GM12878 (cell line): Measurements from ENCODE around the gene DEK. TPM values are rescaled to one million over a fixed set of nuclear protein-coding genes. Genes with fewer than 3 reads are reported as not detected.

Source experiments
- ATAC-seq: fragments of 200-7000 bp; cut with Tn5 transposase; 3 replicates; pipeline ENCODE4 v1.9.1; 2020; ENCODE audit warnings: mild to moderate bottlenecking, moderate library complexity
- BruUV-seq: library from RNA; stranded (reverse); fragments of 400-500 nt; replicated peaks from 2 replicates; lab custom pipeline; 2021; lab: Mats Ljungman, UMichigan
- CTCF ChIA-PET: fragments of 300-600 bp; sonication (Branson Sonifier 250); formaldehyde crosslinking; extraction: SDS; loops from one replicate; lab custom pipeline; 2021; ENCODE audit warnings: inconsistent platforms; lab: Yijun Ruan, JAX
- POLR2A ChIA-PET: fragments of 350-600 bp; formaldehyde crosslinking; extraction: SDS; loops from one replicate; lab custom pipeline; 2021; ENCODE audit warnings: inconsistent platforms; lab: Charles Lee
- RAD21 ChIA-PET: fragments of 300-600 bp; sonication (Branson Sonifier 250); formaldehyde crosslinking; loops from one replicate; lab custom pipeline; 2023; ENCODE audit warnings: antibody characterized with exemption; ENCODE audit not compliant: unreplicated experiment; lab: Charles Lee
- SMC1A ChIA-PET: fragments of 300-600 bp; sonication (Branson Sonifier 250); formaldehyde crosslinking; loops from one replicate; lab custom pipeline; 2023; ENCODE audit not compliant: unreplicated experiment, uncharacterized antibody; lab: Charles Lee
- DNase-seq: peaks from one replicate; pipeline ENCODE4 v3.0.0-alpha.2; 2011; ENCODE audit warnings: low read depth, low spot score
- FAIRE-seq: peaks from 3 replicates; lab custom pipeline; 2011; peaks lifted over from hg19 to GRCh38; lab: Jason Lieb, UNC
- H2AFZ ChIP-seq: 2 replicates; pipeline ENCODE4 v1.6.0; 2011; ENCODE audit warnings: low read depth, low read length, control low read depth; ENCODE audit not compliant: control insufficient read depth
- H3K27ac ChIP-seq: 2 replicates; pipeline ENCODE4 v1.5.1; 2011; ENCODE audit warnings: control low read depth; ENCODE audit not compliant: control insufficient read depth, insufficient read depth
- H3K27me3 ChIP-seq, 2 experiments: replicated peaks in 1 of 2; 2 replicates each; pipeline versions ENCODE4 v1.6.0 to v1.6.1; 2011; ENCODE audit warnings: low read length in 1 of 2; ENCODE audit not compliant: control insufficient read depth in 2 of 2, insufficient read depth in 2 of 2
- H3K36me3 ChIP-seq, 2 experiments: 2 replicates each; pipeline ENCODE4 v1.5.1; 2011; ENCODE audit warnings: low read length in 1 of 2; ENCODE audit not compliant: control insufficient read depth in 2 of 2, insufficient read depth in 2 of 2
- H3K4me1 ChIP-seq: 2 replicates; pipeline ENCODE4 v1.6.1; 2011; ENCODE audit warnings: mild to moderate bottlenecking, low read length, moderate library complexity, mixed read lengths; ENCODE audit not compliant: control insufficient read depth, insufficient read depth
- H3K4me2 ChIP-seq: 2 replicates; pipeline ENCODE4 v1.6.0; 2011; ENCODE audit warnings: control low read depth; ENCODE audit not compliant: control insufficient read depth, insufficient read depth
- H3K4me3 ChIP-seq: fragments of 200-600 bp; sonication (generic); 2 replicates; pipeline ENCODE4 v1.5.1; 2016
- H3K79me2 ChIP-seq: 2 replicates; pipeline ENCODE4 v1.6.0; 2011; ENCODE audit warnings: low read length; ENCODE audit not compliant: control insufficient read depth, insufficient read depth
- H3K9ac ChIP-seq: 2 replicates; pipeline ENCODE4 v1.8.0; 2011; ENCODE audit warnings: low read length, control low read depth, mixed read lengths; ENCODE audit not compliant: control insufficient read depth, insufficient read depth
- H3K9me3 ChIP-seq: replicated peaks from 3 replicates; pipeline ENCODE4 v1.5.1; 2011; ENCODE audit warnings: mild to moderate bottlenecking, low read length; ENCODE audit not compliant: control insufficient read depth, insufficient read depth
- H4K20me1 ChIP-seq: 2 replicates; pipeline ENCODE4 v1.6.0; 2011; ENCODE audit not compliant: control insufficient read depth, insufficient read depth
- E4F1 ChIP-seq: fragments of 450-650 bp; IDR thresholded peaks from 2 replicates; pipeline ENCODE4 v1.6.1; 2018; ENCODE audit warnings: borderline replicate concordance, mild to moderate bottlenecking; ENCODE audit not compliant: partially characterized antibody
- ESRRA ChIP-seq: IDR thresholded peaks from 2 replicates; pipeline ENCODE4 v1.6.1; 2012; ENCODE audit warnings: mild to moderate bottlenecking, low read length, improper control_type of control experiment
- ETV6 ChIP-seq, 2 experiments: fragments of 450-650 bp in 1 of 2; IDR thresholded peaks in 1 of 2; conservative IDR thresholded peaks in 1 of 2; 2 replicates each; pipeline ENCODE4 v1.6.1; 2014; ENCODE audit warnings: antibody characterized with exemption in 1 of 2, borderline replicate concordance in 1 of 2, low read depth in 1 of 2, mild to moderate bottlenecking in 1 of 2, moderate library complexity in 1 of 2
- HDGF ChIP-seq: fragments of 450-650 bp; IDR thresholded peaks from 2 replicates; pipeline ENCODE4 v1.6.1; 2016; ENCODE audit warnings: antibody characterized with exemption
- SIX5 ChIP-seq: IDR thresholded peaks from 2 replicates; pipeline ENCODE4 v1.6.1; 2011; ENCODE audit warnings: mild to moderate bottlenecking, low read depth, low read length, moderate library complexity; ENCODE audit not compliant: severe bottlenecking
- STAT3 ChIP-seq: IDR thresholded peaks from 2 replicates; pipeline ENCODE4 v1.6.1; 2011; ENCODE audit warnings: low read depth, low read length, improper control_type of control experiment
- YY1 ChIP-seq: IDR thresholded peaks from 2 replicates; pipeline ENCODE4 v1.6.1; 2011; ENCODE audit warnings: low read depth, mild to moderate bottlenecking, low read length
- ZZZ3 ChIP-seq: IDR thresholded peaks from 2 replicates; pipeline ENCODE4 v1.6.1; 2011; ENCODE audit warnings: low read depth; ENCODE audit not compliant: control insufficient read depth, insufficient read length
- WGBS: methylation state at CpG from one replicate; pipeline ENCODE4 v1.1.6; 2016; ENCODE audit warnings: low lambda C conversion rate; ENCODE audit not compliant: insufficient replicate concordance, insufficient coverage; ENCODE audit errors: missing lambda C conversion rate; 5-methylcytosine and 5-hydroxymethylcytosine counted together
- in situ Hi-C: fragments of 300-500 bp; cut with MboI; formaldehyde crosslinking; loops from 9 replicates; pipeline ENCODE4 v1.14.3; 2018; ENCODE audit warnings: mixed read lengths
- intact Hi-C: fragments of 100-400 bp; cut with micrococcal nuclease; formaldehyde crosslinking; loops from one replicate; pipeline ENCODE4 v1.14.2; 2022; ENCODE audit not compliant: unreplicated experiment
- polyA plus RNA-seq, 11 experiments: library from polyadenylated mRNA; depleted of rRNA in 4 of 11; unstranded in 6 of 11; stranded (reverse) in 5 of 11; fragments of >200 nt; fragmentation: Nextera tagmentation in 4 of 11; fragmentation: Illumina TruSeq in 1 of 11; extraction: Ambion mirVana in 4 of 11; extraction: Trizol in 1 of 11; gene quantifications; 1 replicate in 1 of 11; 2 replicates in 10 of 11; pipeline versions ENCODE4 v1.2.1 to v1.2.3, GENCODE V29; 2011 to 2016; ENCODE audit warnings: inconsistent platforms in 2 of 11, missing spikeins in 2 of 11, low read depth in 1 of 11
- total RNA-seq, 4 experiments: library from RNA; depleted of rRNA in 3 of 4; stranded (reverse); fragments of >200 nt in 3 of 4; fragmentation: Illumina TruSeq in 1 of 4; extraction: Trizol in 1 of 4; gene quantifications; 2 replicates each; pipeline versions ENCODE4 v1.2.1 to v1.2.3, GENCODE V29; 2013 to 2021
- TF ChIP-seq, protein P1 (sequence below): fragments of 450-650 bp; IDR thresholded peaks from 2 replicates; pipeline ENCODE4 v1.6.1; 2017; ENCODE audit warnings: mild to moderate bottlenecking

The DEK gene
- total and polyA plus RNA-seq, 10 of the 15 experiments (the other 5 are each of a cell fraction or from before 2014, with no cell fraction given): 111 to 346 (median 196) TPM

DNA sequence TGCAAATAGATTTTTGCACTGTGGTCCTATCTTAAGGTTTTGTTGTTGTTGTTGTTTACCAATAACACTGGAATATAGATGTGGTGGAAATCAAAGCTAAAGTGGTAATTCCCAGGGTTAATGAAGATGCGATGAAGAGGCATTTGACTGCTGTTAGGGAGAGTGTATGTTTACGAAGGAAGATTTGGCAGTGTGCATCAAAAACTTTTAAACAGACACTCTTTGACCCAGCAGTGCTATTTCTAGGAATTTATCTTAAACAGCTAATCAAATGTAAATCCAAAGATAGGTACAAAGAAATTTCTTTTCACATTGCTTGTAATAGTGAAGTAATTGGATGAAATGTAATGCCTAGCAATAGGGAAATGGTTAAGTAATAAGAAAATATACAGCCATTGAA, 75.1 kb downstream of the DEK start:
- Histone ChIP-seq H2AFZ (no peak overlapping the region), H3K4me2 (no peak overlapping the region), H3K36me3 (peaks cover 0 to 9% of the 10 kb centered on the region in 2 experiments; a peak in 3 of 4 replicates), H4K20me1 (no peaks in the 10 kb centered on the region), H3K9me3 (no peaks in the 10 kb centered on the region), H3K27me3 (no peaks in the 10 kb centered on the region), H3K4me3 (no peak overlapping the region), H3K9ac (no peak overlapping the region), H3K4me1 (peaks cover 4% of the 10 kb centered on the region; the same call in 1 of the 2 replicates), H3K79me2 (no peaks in the 10 kb centered on the region), H3K27ac (no peak overlapping the region)
- intact Hi-C loops: no loop called here
- DNase-seq (no peak), ATAC-seq (no peak), FAIRE-seq (no peak)
- ChIA-PET SMC1A (no interaction called here), CTCF (no interaction called here), POLR2A (no interaction called here), RAD21 (no interaction called here)
- in situ Hi-C loops: no loop called here
- TF ChIP-seq HDGF: no peak
- TF ChIP-seq ETV6 (conservative IDR thresholded peaks at IDR 0.05 in 1 of 2, IDR thresholded peaks at IDR 0.05 in 1 of 2; ENCODE audit: borderline replicate concordance in 1 of 2, low read depth in 1 of 2): no peak
- TF ChIP-seq, protein P1, sequence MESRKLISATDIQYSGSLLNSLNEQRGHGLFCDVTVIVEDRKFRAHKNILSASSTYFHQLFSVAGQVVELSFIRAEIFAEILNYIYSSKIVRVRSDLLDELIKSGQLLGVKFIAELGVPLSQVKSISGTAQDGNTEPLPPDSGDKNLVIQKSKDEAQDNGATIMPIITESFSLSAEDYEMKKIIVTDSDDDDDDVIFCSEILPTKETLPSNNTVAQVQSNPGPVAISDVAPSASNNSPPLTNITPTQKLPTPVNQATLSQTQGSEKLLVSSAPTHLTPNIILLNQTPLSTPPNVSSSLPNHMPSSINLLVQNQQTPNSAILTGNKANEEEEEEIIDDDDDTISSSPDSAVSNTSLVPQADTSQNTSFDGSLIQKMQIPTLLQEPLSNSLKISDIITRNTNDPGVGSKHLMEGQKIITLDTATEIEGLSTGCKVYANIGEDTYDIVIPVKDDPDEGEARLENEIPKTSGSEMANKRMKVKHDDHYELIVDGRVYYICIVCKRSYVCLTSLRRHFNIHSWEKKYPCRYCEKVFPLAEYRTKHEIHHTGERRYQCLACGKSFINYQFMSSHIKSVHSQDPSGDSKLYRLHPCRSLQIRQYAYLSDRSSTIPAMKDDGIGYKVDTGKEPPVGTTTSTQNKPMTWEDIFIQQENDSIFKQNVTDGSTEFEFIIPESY: no peak
- no peak for TF ChIP-seq ZZZ3
- no peak for TF ChIP-seq E4F1
- TF ChIP-seq SIX5: no peak
- no peak for TF ChIP-seq YY1
- no peak for TF ChIP-seq STAT3
- no peak for TF ChIP-seq ESRRA
- no TSS peak for BruUV-seq
- WGBS: 98% methylated on average over 2 of the region's 2 CpGs
